Endometrial microvascular endothelial cells (primary cell): ENCODE measurements around the gene PALM. TPM values are rescaled to one million over a fixed set of nuclear protein-coding genes. Genes with fewer than 3 reads are reported as not detected.
"Not testable (repeated sequence)": the region's sequence is repeated elsewhere in the genome, so short reads cannot be mapped to it uniquely, and the experiment has no call there.

Experiments
- in situ Hi-C: cut with HindIII; loops from 2 replicates; pipeline ENCODE4 v1.10.0; 2017; ENCODE audit warnings: low sequenced_read_pairs, low pct_unique_long_range_greater_than_20kb; ENCODE audit errors: inconsistent ontology term
- total RNA-seq: library from RNA; depleted of rRNA; stranded (reverse); fragments of >200 nt; gene quantifications from one replicate; pipeline ENCODE4 v1.2.3, GENCODE V29; 2015; ENCODE audit errors: inconsistent ontology term

Gene PALM
- not detected for total RNA-seq

GRCh38 chr19:708154-709143 lies at the start of gene PALM:
Gene PALM, plus strand, starts transcription at chr19:708935. Its CDS starts 212 bp downstream, at chr19:709147.
- in situ Hi-C loops, result no loop called here

GRCh38 chr19:660793-661426 lies 47.8 kb upstream of the PALM start:
- in situ Hi-C loops, result no loop called here

- in situ Hi-C loops, result no loop called here
These were observed 47.1 kb upstream of the PALM start for GRCh38 chr19:661427-662196.

- in situ Hi-C loops, result no loop called here
These were observed 46.4 kb upstream of the PALM start for GRCh38 chr19:662207-662961.

GRCh38 chr19:662962-663681 lies 45.6 kb upstream of the PALM start, which contains the start of gene RNF126:
Gene RNF126, minus strand, starts transcription at chr19:663214. Its CDS starts 93 bp downstream, at chr19:663121.
- in situ Hi-C loops, result no loop called here

- in situ Hi-C loops, result no loop called here
These were observed 45.0 kb upstream of the PALM start for GRCh38 chr19:663682-664117.

- in situ Hi-C loops, result no loop called here
These were observed 43.8 kb upstream of the PALM start for GRCh38 chr19:664913-665443.

GRCh38 chr19:666985-667573 lies 41.7 kb upstream of the PALM start:
- in situ Hi-C loops, result not testable (repeated sequence)

GRCh38 chr19:668675-669434 lies 39.9 kb upstream of the PALM start:
- in situ Hi-C loops, result not testable (repeated sequence)

- in situ Hi-C loops, result no loop called here
These were observed 38.1 kb upstream of the PALM start for GRCh38 chr19:670609-671075.

- in situ Hi-C loops, result no loop called here
These were observed 34.2 kb upstream of the PALM start for GRCh38 chr19:674282-675151.

GRCh38 chr19:676007-676338 lies 32.8 kb upstream of the PALM start:
- in situ Hi-C loops, result no loop called here

GRCh38 chr19:676339-677105 lies 32.2 kb upstream of the PALM start, which contains the start of gene FSTL3:
Gene FSTL3, plus strand, starts transcription at chr19:676392. Its CDS starts 32 bp downstream, at chr19:676424.
- in situ Hi-C loops, result no loop called here

GRCh38 chr19:677201-677600 lies 31.5 kb upstream of the PALM start:
- in situ Hi-C loops, result no loop called here
